ENCODE results near the gene TMEM178B.

DNA sequence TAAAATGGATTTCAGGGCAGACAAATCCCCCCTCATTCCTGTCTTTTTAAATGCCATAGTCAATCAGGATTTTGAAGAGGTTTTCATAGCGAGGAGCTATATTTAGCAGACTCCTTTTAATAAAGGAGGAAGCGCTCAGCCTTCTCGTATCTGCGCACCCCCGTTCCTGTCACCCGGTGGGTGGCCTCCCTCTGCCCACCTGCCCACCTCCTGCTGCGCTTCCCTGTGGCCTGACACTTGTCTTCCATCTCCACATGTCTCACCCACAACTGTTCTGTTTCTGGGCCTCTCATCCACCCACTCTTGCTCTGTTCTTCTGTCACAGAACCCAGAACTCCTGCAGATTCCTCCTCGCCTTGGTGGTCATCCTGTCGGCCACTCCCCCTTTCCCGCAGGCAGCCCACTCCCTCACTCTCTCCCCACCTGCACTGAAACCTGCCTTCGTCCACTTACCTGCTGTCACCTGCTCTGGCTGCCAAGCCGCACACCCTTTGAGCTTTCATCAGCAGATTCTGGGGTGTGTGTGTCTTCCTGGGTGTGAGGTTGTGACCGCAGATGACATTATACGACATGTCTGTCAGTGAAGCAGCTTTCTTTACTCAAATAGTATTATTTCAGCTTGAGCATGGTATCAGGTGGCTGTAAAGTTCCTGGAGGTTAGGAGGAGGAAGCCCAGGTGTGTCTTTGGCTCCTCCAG, 313.8 kb downstream of the TMEM178B start:
- TF ChIP-seq NR2C2 (IDR thresholded peaks at IDR 0.05; ENCODE audit: borderline replicate concordance, control insufficient read depth, insufficient read length, low read depth) (no peak), ESRRA (IDR thresholded peaks at IDR 0.05; ENCODE audit: low read length) (no peak), EP300 (IDR thresholded peaks at IDR 0.05; ENCODE audit: borderline replicate concordance in 1 of 2, control insufficient read depth in 1 of 2, low read depth in 2 of 2, low read length in 2 of 2) (no peak), YY1 (IDR thresholded peaks at IDR 0.05; ENCODE audit: low read depth, low read length) (no peak), CHD1 (IDR thresholded peaks at IDR 0.05; ENCODE audit: low read depth, low read length) (no peak)
- TF ChIP-seq, protein P1, sequence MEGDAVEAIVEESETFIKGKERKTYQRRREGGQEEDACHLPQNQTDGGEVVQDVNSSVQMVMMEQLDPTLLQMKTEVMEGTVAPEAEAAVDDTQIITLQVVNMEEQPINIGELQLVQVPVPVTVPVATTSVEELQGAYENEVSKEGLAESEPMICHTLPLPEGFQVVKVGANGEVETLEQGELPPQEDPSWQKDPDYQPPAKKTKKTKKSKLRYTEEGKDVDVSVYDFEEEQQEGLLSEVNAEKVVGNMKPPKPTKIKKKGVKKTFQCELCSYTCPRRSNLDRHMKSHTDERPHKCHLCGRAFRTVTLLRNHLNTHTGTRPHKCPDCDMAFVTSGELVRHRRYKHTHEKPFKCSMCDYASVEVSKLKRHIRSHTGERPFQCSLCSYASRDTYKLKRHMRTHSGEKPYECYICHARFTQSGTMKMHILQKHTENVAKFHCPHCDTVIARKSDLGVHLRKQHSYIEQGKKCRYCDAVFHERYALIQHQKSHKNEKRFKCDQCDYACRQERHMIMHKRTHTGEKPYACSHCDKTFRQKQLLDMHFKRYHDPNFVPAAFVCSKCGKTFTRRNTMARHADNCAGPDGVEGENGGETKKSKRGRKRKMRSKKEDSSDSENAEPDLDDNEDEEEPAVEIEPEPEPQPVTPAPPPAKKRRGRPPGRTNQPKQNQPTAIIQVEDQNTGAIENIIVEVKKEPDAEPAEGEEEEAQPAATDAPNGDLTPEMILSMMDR (IDR thresholded peaks at IDR 0.05 in 2 of 3, conservative IDR thresholded peaks at IDR 0.05 in 1 of 3; ENCODE audit: control insufficient read depth in 2 of 3, extremely low read depth in 1 of 3, insufficient read depth in 1 of 3, low read depth in 3 of 3, low read length in 3 of 3) = no peak

Measured in GM12878 (cell line).